Measurements from ENCODE around the gene PITPNC1. TPM values are rescaled to one million over a fixed set of nuclear protein-coding genes. Genes with fewer than 3 reads are reported as not detected.
"Not testable (repeated sequence)": the region's sequence is repeated elsewhere in the genome, so short reads cannot be mapped to it uniquely, and the experiment has no call there.

PITPNC1 gene
- total RNA-seq, 1 experiment from 2014 or later: 20.8 TPM

- POLR2A ChIA-PET: interaction anchor here (0.5 kb wide), 1 partner anchor 45 kb away, joined by 8 read pairs; no protein-coding TSS in a partner anchor
- no peak for TF ChIP-seq REST (IDR thresholded peaks at IDR 0.05; ENCODE audit: insufficient read depth in 1 of 2, low read depth in 2 of 2, low read length in 1 of 2)
- Histone ChIP-seq H3K27ac (ENCODE audit: low read length) (no peak overlapping the region), H3K36me3 (ENCODE audit: control insufficient read depth, insufficient read depth, low read length) (no peaks in the 10 kb centered on the region; the same call in 1 of the 2 replicates), H3K4me1 (ENCODE audit: control insufficient read depth, insufficient read depth, low read length) (no peaks in the 10 kb centered on the region), H3K4me3 (ENCODE audit: low read depth in 2 of 2, low read length in 2 of 2) (no peak overlapping the region), H3K27me3 (ENCODE audit: control insufficient read depth, insufficient read depth, low read length) (no peaks in the 10 kb centered on the region), H3K9me3 (ENCODE audit: control insufficient read depth, insufficient read depth, low read depth, low read length) (no peaks in the 10 kb centered on the region)
- in situ Hi-C loops (cut with HindIII; ENCODE audit: low pct_unique_long_range_greater_than_20kb, low sequenced_read_pairs) (no loop called here), intact Hi-C loops (cut with micrococcal nuclease; ENCODE audit: unreplicated experiment) (no loop called here)
- no peak for ATAC-seq
- no TSS peak for BruUV-seq (replicated peaks)
- no peak for DNase-seq (ENCODE audit: low read depth, low spot score)
- CTCF ChIA-PET: no interaction called here
Measured at GRCh38 chr17:67577429-67578141, 200.5 kb downstream of the PITPNC1 start.

GRCh38 chr17:67578142-67578457 is 201.0 kb downstream of the PITPNC1 start:
- Histone ChIP-seq H3K4me1 (ENCODE audit: control insufficient read depth, insufficient read depth, low read length) (no peaks in the 10 kb centered on the region), H3K27ac (ENCODE audit: low read length) (no peak overlapping the region), H3K36me3 (ENCODE audit: control insufficient read depth, insufficient read depth, low read length) (no peaks in the 10 kb centered on the region; the same call in 1 of the 2 replicates), H3K27me3 (ENCODE audit: control insufficient read depth, insufficient read depth, low read length) (no peaks in the 10 kb centered on the region), H3K9me3 (ENCODE audit: control insufficient read depth, insufficient read depth, low read depth, low read length) (no peaks in the 10 kb centered on the region), H3K4me3 (ENCODE audit: low read depth in 2 of 2, low read length in 2 of 2) (no peak overlapping the region)
- TF ChIP-seq POLR2AphosphoS5 (IDR thresholded peaks at IDR 0.05; ENCODE audit: low read depth, low read length) (no peak), TCF7L2 (IDR thresholded peaks at IDR 0.05; ENCODE audit: low read depth, low read length) (no peak), REST (IDR thresholded peaks at IDR 0.05; ENCODE audit: insufficient read depth in 1 of 2, low read depth in 2 of 2, low read length in 1 of 2) (no peak), CTCF (IDR thresholded peaks at IDR 0.05) (no peak)
- no peak for DNase-seq (ENCODE audit: low read depth, low spot score)
- no peak for ATAC-seq
- in situ Hi-C loops (cut with HindIII; ENCODE audit: low pct_unique_long_range_greater_than_20kb, low sequenced_read_pairs): no loop called here
- CTCF ChIA-PET: no interaction called here
- POLR2A ChIA-PET: interaction anchor here (0.5 kb wide), 1 partner anchor 44 kb away, joined by 8 read pairs; no protein-coding TSS in a partner anchor
- intact Hi-C loops (cut with micrococcal nuclease; ENCODE audit: unreplicated experiment): no loop called here
- no TSS peak for BruUV-seq (replicated peaks)

- in situ Hi-C loops (cut with HindIII; ENCODE audit: low pct_unique_long_range_greater_than_20kb, low sequenced_read_pairs); H3K4me3 ChIP-seq (ENCODE audit: low read depth in 2 of 2, low read length in 2 of 2); DNase-seq (ENCODE audit: low read depth, low spot score); H3K27me3 ChIP-seq (ENCODE audit: control insufficient read depth, insufficient read depth, low read length); H3K9me3 ChIP-seq (ENCODE audit: control insufficient read depth, insufficient read depth, low read depth, low read length); CTCF ChIA-PET; POLR2A ChIA-PET; intact Hi-C loops (cut with micrococcal nuclease; ENCODE audit: unreplicated experiment); BruUV-seq (replicated peaks); H3K36me3 ChIP-seq (ENCODE audit: control insufficient read depth, insufficient read depth, low read length); H3K4me1 ChIP-seq (ENCODE audit: control insufficient read depth, insufficient read depth, low read length); H3K27ac ChIP-seq (ENCODE audit: low read length); ATAC-seq: not testable (repeated sequence)
Measured at GRCh38 chr17:67578679-67579405, 201.8 kb downstream of the PITPNC1 start.

Data from Panc1 (cell line).